Stomach smooth muscle (tissue), 2 donors: ENCODE measurements around the gene TNKS1BP1.
"Not testable (repeated sequence)": the region's sequence is repeated elsewhere in the genome, so short reads cannot be mapped to it uniquely, and the experiment has no call there.

Source experiments
- H3K27ac ChIP-seq: one replicate; pipeline ENCODE4 v1.7.0; 2013; ENCODE audit warnings: mild to moderate bottlenecking, low read length, inconsistent platforms
- H3K27me3 ChIP-seq, 2 donors: one replicate each; pipeline ENCODE4 v1.7.0; 2013; ENCODE audit warnings: low read length in 2 of 2; ENCODE audit not compliant: insufficient read depth in 2 of 2, control insufficient read depth in 1 of 2
- H3K36me3 ChIP-seq, 2 donors: one replicate each; pipeline ENCODE4 v1.7.0; 2013; ENCODE audit warnings: low read length in 2 of 2; ENCODE audit not compliant: control insufficient read depth in 2 of 2, insufficient read depth in 2 of 2
- H3K4me1 ChIP-seq: one replicate; pipeline ENCODE4 v1.7.0; 2013; ENCODE audit warnings: low read length; ENCODE audit not compliant: control insufficient read depth, insufficient read depth
- H3K4me3 ChIP-seq, 2 donors: one replicate each; pipeline ENCODE4 v1.7.0; 2013; ENCODE audit warnings: low read length in 2 of 2
- H3K9ac ChIP-seq, 2 donors: one replicate each; pipeline ENCODE4 v1.7.0; 2013; ENCODE audit warnings: low read length in 2 of 2, mild to moderate bottlenecking in 1 of 2
- H3K9me3 ChIP-seq, 2 donors: one replicate each; pipeline ENCODE4 v1.7.0; 2013; ENCODE audit warnings: low read length in 2 of 2; ENCODE audit not compliant: control insufficient read depth in 2 of 2
- donor health status: healthy.
- donor health status: Pancreatic carcinoma.

TNKS1BP1 gene

GRCh38 chr11:57302489-57302888 is 22.3 kb downstream of the TNKS1BP1 start:
- Histone ChIP-seq H3K27me3 (no peaks in the 10 kb centered on the region), H3K36me3 (peaks cover 37 to 51% of the 10 kb centered on the region in 2 donors), H3K9me3 (peaks cover 6 to 15% of the 10 kb centered on the region in 2 donors), H3K27ac (no peak overlapping the region), H3K4me3 (no peak overlapping the region), H3K4me1 (peaks cover 14% of the 10 kb centered on the region), H3K9ac (no peak overlapping the region)

GRCh38 chr11:57301711-57302423 is 22.9 kb downstream of the TNKS1BP1 start:
- Histone ChIP-seq H3K4me1 (peaks cover 9% of the 10 kb centered on the region), H3K4me3 (no peak overlapping the region), H3K9me3 (peaks cover 6 to 15% of the 10 kb centered on the region in 2 donors), H3K27ac (no peak overlapping the region), H3K9ac (no peak overlapping the region), H3K36me3 (peaks cover 37 to 51% of the 10 kb centered on the region in 2 donors), H3K27me3 (no peaks in the 10 kb centered on the region)

DNA sequence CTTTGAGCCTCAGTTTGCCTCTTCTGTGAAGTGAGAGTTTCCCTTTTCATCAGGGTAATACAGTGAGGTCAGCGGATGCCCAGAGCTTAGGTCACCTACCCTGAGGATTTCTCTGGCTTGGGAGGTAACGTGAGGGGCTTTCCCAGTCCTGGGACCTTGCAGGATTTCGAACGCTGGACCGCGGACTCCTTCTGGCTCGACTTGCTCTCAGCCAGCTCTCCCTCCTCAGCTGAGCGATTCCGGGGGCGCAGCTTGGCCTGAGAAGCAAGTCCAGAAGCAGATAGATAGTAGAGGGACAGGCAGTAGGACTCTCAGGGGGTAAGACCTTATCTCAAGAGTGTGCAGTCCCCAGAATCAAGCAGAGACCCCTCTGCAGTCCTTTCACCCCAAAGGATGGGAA is 24.0 kb downstream of the TNKS1BP1 start:
- peaks cover 37 to 51% of the 10 kb centered on the region in 2 donors for H3K36me3 ChIP-seq

DNA sequence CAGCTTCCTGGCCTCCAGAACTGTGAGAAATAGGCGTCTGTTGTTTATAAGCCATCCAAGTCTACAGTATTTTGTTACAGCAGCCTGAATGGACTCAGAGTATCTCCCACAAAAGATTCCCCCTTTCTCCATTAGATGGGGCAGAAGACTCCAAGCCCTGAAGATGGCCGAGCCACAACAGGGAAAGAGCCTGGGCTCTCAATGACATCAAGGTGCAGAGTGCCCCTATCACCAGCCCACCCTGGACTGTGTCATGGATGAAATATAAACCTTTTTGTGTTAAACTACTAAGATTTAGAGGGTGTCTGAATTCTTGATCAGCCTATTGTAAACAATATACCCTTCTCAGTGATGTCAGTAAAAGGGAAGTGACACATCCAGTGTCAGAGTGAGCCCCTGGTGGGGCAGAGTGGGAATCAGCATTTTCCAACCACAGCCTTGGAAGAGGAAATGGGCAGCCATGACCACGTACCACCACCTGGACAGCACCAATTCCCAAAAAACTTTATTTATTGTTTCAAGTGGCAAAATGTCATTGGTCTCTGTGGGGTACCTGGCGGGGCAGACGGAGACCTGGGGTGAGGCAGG is 25.5 kb downstream of the TNKS1BP1 start:
- Histone ChIP-seq H3K4me3 (no peak overlapping the region), H3K27me3 (no peaks in the 10 kb centered on the region), H3K4me1 (peaks cover 4% of the 10 kb centered on the region), H3K27ac (no peak overlapping the region), H3K9me3 (peaks cover 6 to 15% of the 10 kb centered on the region in 2 donors), H3K36me3 (peaks cover 37 to 44% of the 10 kb centered on the region in 2 donors), H3K9ac (no peak overlapping the region)

More for the DNA sequence above, 24.0 kb downstream of the TNKS1BP1 start:
- H3K9ac ChIP-seq, result no peak overlapping the region
- peaks cover 9% of the 10 kb centered on the region for H3K4me1 ChIP-seq
- no peaks in the 10 kb centered on the region for H3K27me3 ChIP-seq
- H3K9me3 ChIP-seq, result peaks cover 6 to 15% of the 10 kb centered on the region in 2 donors
- no peak overlapping the region for H3K4me3 ChIP-seq
- no peak overlapping the region for H3K27ac ChIP-seq

DNA sequence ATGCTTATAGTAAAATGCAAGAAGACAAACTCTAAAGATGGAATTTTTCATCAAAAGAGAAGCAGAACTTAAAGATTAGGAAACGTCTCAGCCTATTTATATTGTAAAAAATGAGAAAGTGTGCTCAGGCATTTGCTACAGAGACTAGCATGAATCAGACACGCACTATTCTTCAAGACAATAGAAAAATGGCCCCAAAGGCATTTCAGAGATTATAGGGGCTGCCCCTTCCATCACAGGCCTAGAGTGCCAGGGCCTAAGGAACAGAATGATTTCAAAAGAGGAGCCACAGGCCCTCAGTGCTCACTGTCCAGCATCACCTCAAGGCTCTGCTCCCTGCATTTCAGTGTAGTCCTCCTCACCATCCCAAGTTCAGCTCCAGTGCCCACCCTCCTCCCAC is 27.5 kb downstream of the TNKS1BP1 start:
- Histone ChIP-seq H3K9me3 (peaks cover 6 to 15% of the 10 kb centered on the region in 2 donors), H3K4me1 (peaks cover 2% of the 10 kb centered on the region), H3K4me3 (no peak overlapping the region), H3K36me3 (peaks cover 35% of the 10 kb centered on the region in 2 donors), H3K27ac (no peak overlapping the region), H3K9ac (no peak overlapping the region), H3K27me3 (no peaks in the 10 kb centered on the region)

DNA sequence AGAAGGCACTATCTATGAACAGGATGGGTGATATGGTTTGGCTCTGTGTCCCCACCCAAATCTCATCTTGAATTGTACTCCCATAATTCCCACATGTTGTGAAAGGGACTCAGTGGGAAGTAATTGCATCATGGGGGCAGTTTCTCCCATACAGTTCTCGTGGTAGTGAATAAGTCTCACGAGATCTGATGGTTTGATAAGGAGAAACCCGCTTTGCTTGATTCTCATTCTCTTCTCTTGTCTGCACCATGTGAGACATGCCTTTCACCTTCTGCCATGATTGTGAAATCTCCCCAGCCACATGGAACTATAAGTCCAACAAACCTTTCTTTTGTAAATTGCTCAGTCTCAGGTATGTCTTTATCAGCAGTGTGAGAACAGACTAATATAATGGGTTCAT is 28.5 kb downstream of the TNKS1BP1 start:
- not testable (repeated sequence) for H3K4me1 ChIP-seq, H3K9ac ChIP-seq, H3K4me3 ChIP-seq, H3K27ac ChIP-seq, H3K27me3 ChIP-seq
- peaks cover 25 to 27% of the 10 kb centered on the region in 2 donors for H3K36me3 ChIP-seq
- H3K9me3 ChIP-seq, result peaks cover 6 to 15% of the 10 kb centered on the region in 2 donors

DNA sequence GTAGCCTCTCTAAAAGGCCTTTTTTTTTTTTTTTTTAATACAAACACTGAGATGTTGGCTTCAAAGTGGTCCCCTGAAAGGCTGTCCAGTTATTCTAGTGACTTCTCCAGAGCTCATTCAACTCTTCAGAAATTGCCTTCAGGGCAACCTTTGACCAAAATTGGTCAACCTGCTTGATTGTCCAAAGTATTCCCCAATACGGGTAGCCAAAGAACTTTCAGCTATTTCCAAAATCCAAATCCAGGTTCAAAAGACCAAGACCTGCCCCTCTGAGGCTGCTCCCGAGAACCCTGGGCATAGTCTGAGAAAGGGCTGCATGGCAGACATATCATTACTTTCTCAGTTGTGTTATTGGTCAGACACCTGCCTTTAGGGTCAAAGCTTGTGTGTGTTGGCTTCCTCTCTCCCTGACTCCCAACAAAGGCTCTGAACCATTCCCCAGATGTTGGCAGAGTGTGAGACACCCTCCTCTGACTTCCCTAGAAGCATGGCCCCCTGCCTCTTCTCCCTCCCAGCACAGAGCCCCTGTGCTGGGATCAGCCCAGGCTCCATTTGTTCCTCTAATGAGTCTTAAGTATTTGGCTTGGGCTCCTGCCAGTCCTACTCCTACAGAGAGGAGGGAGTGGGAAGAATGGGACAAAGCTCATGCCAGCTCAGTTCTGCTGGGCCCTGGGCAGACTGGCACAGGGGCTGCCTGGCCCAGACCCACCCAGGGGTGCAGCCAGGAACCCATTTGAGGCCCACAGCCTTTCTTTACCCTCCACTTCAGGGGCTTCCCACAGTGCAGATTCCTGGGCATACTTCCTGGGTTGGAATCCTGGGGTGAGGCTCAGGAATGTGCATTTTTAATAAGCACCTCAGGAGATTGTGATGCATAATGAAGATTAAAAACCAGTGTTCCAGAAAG is 30.3 kb downstream of the TNKS1BP1 start:
- peaks cover 2% of the 10 kb centered on the region for H3K4me1 ChIP-seq
- no peak overlapping the region for H3K4me3 ChIP-seq
- no peak overlapping the region for H3K27ac ChIP-seq
- no peak overlapping the region for H3K9ac ChIP-seq
- H3K27me3 ChIP-seq, result no peaks in the 10 kb centered on the region
- peaks cover 5 to 6% of the 10 kb centered on the region in 2 donors for H3K9me3 ChIP-seq
- H3K36me3 ChIP-seq, result peaks cover 8 to 10% of the 10 kb centered on the region in 2 donors

DNA sequence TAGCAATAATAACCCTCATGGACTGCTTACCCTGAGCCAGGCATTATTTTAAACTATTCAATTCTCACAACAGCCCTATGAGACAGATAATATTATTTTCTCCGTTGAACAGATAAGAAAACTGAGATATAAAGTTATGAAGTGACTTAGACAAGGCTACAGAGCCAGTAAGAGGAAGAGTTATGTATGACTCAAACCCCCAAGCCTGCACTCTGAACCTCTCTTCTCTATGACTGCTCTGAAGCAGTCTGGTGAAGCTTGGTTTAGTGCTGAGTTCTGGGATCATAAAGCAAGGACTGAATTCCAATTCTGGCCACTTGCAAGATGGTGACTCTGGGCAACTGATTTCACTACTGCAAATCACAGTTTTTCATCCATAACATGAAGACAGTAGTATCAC is 34.5 kb downstream of the TNKS1BP1 start:
- Histone ChIP-seq H3K4me3 (no peak overlapping the region), H3K9me3 (peaks cover 0 to 4% of the 10 kb centered on the region in 2 donors), H3K9ac (no peak overlapping the region), H3K4me1 (peaks cover 6% of the 10 kb centered on the region), H3K36me3 (no peaks in the 10 kb centered on the region), H3K27ac (no peak overlapping the region), H3K27me3 (peaks cover 0 to 2% of the 10 kb centered on the region in 2 donors)

GRCh38 chr11:57288771-57289579 is 35.8 kb downstream of the TNKS1BP1 start:
- no peak overlapping the region for H3K4me3 ChIP-seq
- peaks cover 4% of the 10 kb centered on the region for H3K4me1 ChIP-seq
- H3K27ac ChIP-seq, result no peak overlapping the region
- H3K27me3 ChIP-seq, result peaks cover 0 to 2% of the 10 kb centered on the region in 2 donors
- no peak overlapping the region for H3K9ac ChIP-seq
- no peaks in the 10 kb centered on the region for H3K36me3 ChIP-seq
- peaks cover 0 to 4% of the 10 kb centered on the region in 2 donors for H3K9me3 ChIP-seq

- Histone ChIP-seq H3K9me3 (peaks cover 0 to 4% of the 10 kb centered on the region in 2 donors), H3K36me3 (no peaks in the 10 kb centered on the region), H3K27ac (no peak overlapping the region), H3K4me1 (peaks cover 4% of the 10 kb centered on the region), H3K9ac (no peak overlapping the region), H3K27me3 (peaks cover 0 to 2% of the 10 kb centered on the region in 2 donors), H3K4me3 (no peak overlapping the region)
Observed at GRCh38 chr11:57287884-57288283, 36.9 kb downstream of the TNKS1BP1 start.
